ENCODE results near the gene ITGA2.

DNA sequence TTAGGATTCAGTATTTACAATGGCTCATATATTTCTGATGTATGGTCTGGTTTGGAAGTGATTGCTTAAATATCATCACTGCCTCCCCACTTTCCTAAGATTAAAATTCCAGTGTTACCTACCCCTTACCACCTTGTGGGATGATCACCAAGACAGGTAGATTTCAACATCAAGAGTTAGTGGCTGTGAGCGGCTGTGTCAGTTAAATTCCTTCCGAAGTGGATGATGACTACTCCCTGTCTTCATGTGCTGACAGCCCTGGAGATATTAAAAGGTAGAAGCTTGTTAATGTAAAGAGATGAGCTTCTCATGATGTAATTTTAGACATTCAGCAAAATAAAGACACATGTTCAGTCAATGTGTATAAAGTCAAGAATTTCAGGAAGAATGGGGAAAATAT is 4.2 kb downstream of the ITGA2 start:
- TF ChIP-seq, protein P1, sequence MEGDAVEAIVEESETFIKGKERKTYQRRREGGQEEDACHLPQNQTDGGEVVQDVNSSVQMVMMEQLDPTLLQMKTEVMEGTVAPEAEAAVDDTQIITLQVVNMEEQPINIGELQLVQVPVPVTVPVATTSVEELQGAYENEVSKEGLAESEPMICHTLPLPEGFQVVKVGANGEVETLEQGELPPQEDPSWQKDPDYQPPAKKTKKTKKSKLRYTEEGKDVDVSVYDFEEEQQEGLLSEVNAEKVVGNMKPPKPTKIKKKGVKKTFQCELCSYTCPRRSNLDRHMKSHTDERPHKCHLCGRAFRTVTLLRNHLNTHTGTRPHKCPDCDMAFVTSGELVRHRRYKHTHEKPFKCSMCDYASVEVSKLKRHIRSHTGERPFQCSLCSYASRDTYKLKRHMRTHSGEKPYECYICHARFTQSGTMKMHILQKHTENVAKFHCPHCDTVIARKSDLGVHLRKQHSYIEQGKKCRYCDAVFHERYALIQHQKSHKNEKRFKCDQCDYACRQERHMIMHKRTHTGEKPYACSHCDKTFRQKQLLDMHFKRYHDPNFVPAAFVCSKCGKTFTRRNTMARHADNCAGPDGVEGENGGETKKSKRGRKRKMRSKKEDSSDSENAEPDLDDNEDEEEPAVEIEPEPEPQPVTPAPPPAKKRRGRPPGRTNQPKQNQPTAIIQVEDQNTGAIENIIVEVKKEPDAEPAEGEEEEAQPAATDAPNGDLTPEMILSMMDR (conservative IDR thresholded peaks at IDR 0.05; ENCODE audit: low read depth, low read length): no peak
- no peak for TF ChIP-seq EZH2 (IDR thresholded peaks at IDR 0.05; ENCODE audit: borderline replicate concordance, low read depth, low read length, poor library complexity, severe bottlenecking)
